A549 (cell line): ENCODE data around the gene MROH2A. TPM values are rescaled to one million over a fixed set of nuclear protein-coding genes. Genes with fewer than 3 reads are reported as not detected.

ENCODE experiments used
- ATAC-seq, 2 experiments: fragments of 200-7000 bp in 1 of 2; fragments of >200 bp in 1 of 2; cut with Nextera tagmentation in 1 of 2; cut with Tn5 transposase in 1 of 2; 3 replicates each; pipeline versions ENCODE4 v1.8.0 to v1.9.1; 2018 to 2020; ENCODE audit warnings: mild to moderate bottlenecking in 1 of 2, moderate library complexity in 1 of 2
- CTCF ChIA-PET: fragments of 300-600 bp; sonication (Branson Sonifier 250); formaldehyde crosslinking; extraction: SDS; loops from one replicate; lab custom pipeline; 2021; ENCODE audit warnings: antibody characterized with exemption, inconsistent platforms; lab: Yijun Ruan, JAX
- POLR2A ChIA-PET: fragments of 350-600 bp; formaldehyde crosslinking; extraction: SDS; loops from one replicate; lab custom pipeline; 2021; ENCODE audit warnings: antibody characterized with exemption, inconsistent platforms; lab: Yijun Ruan, JAX
- DNase-seq, 2 experiments: peaks; one replicate each; pipeline versions ENCODE4 v3.0.0 to v3.0.0-alpha.2; 2011 to 2016; ENCODE audit warnings: low read depth in 1 of 2, low spot score in 1 of 2
- FAIRE-seq: peaks from 2 replicates; lab custom pipeline; 2011; peaks lifted over from hg19 to GRCh38; lab: Jason Lieb, UNC
- H3K27ac ChIP-seq, 2 experiments: fragments of >200 bp; sonication (Bioruptor Twin); formaldehyde crosslinking; 3 replicates each; pipeline ENCODE4 v1.5.1; 2016 to 2017
- H3K4me1 ChIP-seq: fragments of >200 bp; sonication (Bioruptor Twin); formaldehyde crosslinking; 3 replicates; pipeline ENCODE4 v1.6.1; 2016
- H3K4me2 ChIP-seq: fragments of >200 bp; sonication (Bioruptor Twin); formaldehyde crosslinking; 3 replicates; pipeline ENCODE4 v1.6.1; 2016
- H3K4me3 ChIP-seq: fragments of >200 bp; sonication (Bioruptor Twin); formaldehyde crosslinking; 3 replicates; pipeline ENCODE4 v1.5.1; 2016
- H3K9me3 ChIP-seq: fragments of >200 bp; sonication (Bioruptor Twin); formaldehyde crosslinking; 3 replicates; pipeline ENCODE4 v1.6.1; 2016
- BHLHE40 ChIP-seq: IDR thresholded peaks from 2 replicates; pipeline ENCODE4 v1.6.1; 2012; ENCODE audit warnings: low read depth, low read length, inconsistent platforms
- ELK1 ChIP-seq: fragments of 150-350 bp; IDR thresholded peaks from 2 replicates; pipeline ENCODE4 v1.6.1; 2014; ENCODE audit warnings: low read depth, mild to moderate bottlenecking, low read length
- FOXS1 ChIP-seq: fragments of 250-450 bp; sonication (Bioruptor Pico); IDR thresholded peaks from 2 replicates; pipeline ENCODE4 v1.5.0; 2020; ENCODE audit warnings: mild to moderate bottlenecking, moderate library complexity
- HES2 ChIP-seq: fragments of >200 bp; sonication (Bioruptor Twin); formaldehyde crosslinking; IDR thresholded peaks from 2 replicates; pipeline ENCODE4 v1.6.1; 2016
- JUNB ChIP-seq: fragments of >200 bp; sonication (Bioruptor Twin); formaldehyde crosslinking; IDR thresholded peaks from 2 replicates; pipeline ENCODE4 v1.6.1; 2016
- MAX ChIP-seq: IDR thresholded peaks from 2 replicates; pipeline ENCODE4 v1.6.1; 2012
- NPAS2 ChIP-seq: fragments of 250-450 bp; sonication (Bioruptor Pico); IDR thresholded peaks from 2 replicates; pipeline ENCODE4 v1.8.0; 2022; ENCODE audit warnings: mild to moderate bottlenecking, moderate library complexity, borderline replicate concordance
- NR3C1 ChIP-seq: fragments of >200 bp; sonication (Bioruptor Twin); formaldehyde crosslinking; IDR thresholded peaks from 3 replicates; pipeline ENCODE4 v1.6.1; 2017
- PHF8 ChIP-seq: fragments of 200-600 bp; sonication (generic); IDR thresholded peaks from 2 replicates; pipeline ENCODE4 v1.6.1; 2016; ENCODE audit warnings: low read depth, mild to moderate bottlenecking, antibody characterized with exemption, moderate library complexity, borderline replicate concordance
- RAD21 ChIP-seq, 2 experiments: fragments of >200 bp in 1 of 2; sonication (Bioruptor Twin) in 1 of 2; formaldehyde crosslinking in 1 of 2; IDR thresholded peaks in 1 of 2; conservative IDR thresholded peaks in 1 of 2; 2 replicates in 1 of 2; 3 replicates in 1 of 2; pipeline ENCODE4 v1.6.1; 2012 to 2018; ENCODE audit warnings: inconsistent platforms in 1 of 2
- RFX5 ChIP-seq: fragments of 450-650 bp; IDR thresholded peaks from 2 replicates; pipeline ENCODE4 v1.7.1; 2014; ENCODE audit warnings: antibody characterized with exemption, mild to moderate bottlenecking, moderate library complexity
- RNF2 ChIP-seq: fragments of 200-600 bp; sonication (generic); IDR thresholded peaks from 2 replicates; pipeline ENCODE4 v1.6.1; 2016; ENCODE audit warnings: low read depth, mild to moderate bottlenecking, antibody characterized with exemption, moderate library complexity, borderline replicate concordance
- SMC3 ChIP-seq: fragments of >200 bp; sonication (Bioruptor Twin); formaldehyde crosslinking; IDR thresholded peaks from 3 replicates; pipeline ENCODE4 v1.6.1; 2018; ENCODE audit warnings: inconsistent platforms
- TFCP2L1 ChIP-seq: fragments of 250-450 bp; sonication (Bioruptor Pico); IDR thresholded peaks from 2 replicates; pipeline ENCODE4 v1.5.0; 2021; ENCODE audit warnings: mild to moderate bottlenecking
- TP53 ChIP-seq: fragments of 250-450 bp; sonication (Bioruptor Pico); IDR thresholded peaks from 2 replicates; pipeline ENCODE4 v1.5.0; 2021; ENCODE audit warnings: mild to moderate bottlenecking, moderate library complexity
- ZC3H11A ChIP-seq: fragments of 450-650 bp; IDR thresholded peaks from 2 replicates; pipeline ENCODE4 v1.6.1; 2014; ENCODE audit warnings: antibody characterized with exemption, mild to moderate bottlenecking
- WGBS: methylation state at CpG from one replicate; pipeline ENCODE4 v1.1.6; 2017; ENCODE audit errors: missing lambda C conversion rate; 5-methylcytosine and 5-hydroxymethylcytosine counted together
- polyA plus RNA-seq, 4 experiments: library from polyadenylated mRNA; depleted of rRNA in 3 of 4; stranded (reverse); fragments of >200 nt; fragmentation: RNase III in 1 of 4; extraction: RNeasy Plus Mini Kit Qiagen cat#74134 plus additional on column Dnase treatment in 1 of 4; gene quantifications; 2 replicates in 3 of 4; 3 replicates in 1 of 4; pipeline ENCODE4 v1.2.3, GENCODE V29; 2011 to 2017
- TF ChIP-seq, protein P1 (sequence below): IDR thresholded peaks from 2 replicates; pipeline ENCODE4 v1.6.1; 2012; ENCODE audit warnings: low read depth, borderline replicate concordance
- TF ChIP-seq, protein P2 (sequence below): fragments of 200-600 bp; sonication (generic); IDR thresholded peaks from 2 replicates; pipeline ENCODE4 v1.6.1; 2016; ENCODE audit warnings: antibody characterized with exemption, mild to moderate bottlenecking, moderate library complexity

Gene MROH2A
- polyA plus RNA-seq, 2 of the 4 experiments (the other 2 are of a cell fraction) = 0.10 to 0.63 TPM

- Histone ChIP-seq H3K4me2 (no peak overlapping the region), H3K9me3 (no peaks in the 10 kb centered on the region), H3K27ac (peak overlapping the region in 1 of 2 experiments; percentile 47; a peak in 2 of 6 replicates), H3K4me3 (no peak overlapping the region), H3K4me1 (peaks cover 3% of the 10 kb centered on the region; the same call in 2 of the 3 replicates)
- ChIA-PET CTCF (interaction anchor here (0.8 kb wide), 1 partner anchor 99 kb away, joined by 4 read pairs; no protein-coding TSS in a partner anchor), POLR2A (no interaction called here)
- DNase-seq = no peak
- no peak for ATAC-seq
- FAIRE-seq = no peak
- TF ChIP-seq RFX5 = no peak
- TF ChIP-seq, protein P1, sequence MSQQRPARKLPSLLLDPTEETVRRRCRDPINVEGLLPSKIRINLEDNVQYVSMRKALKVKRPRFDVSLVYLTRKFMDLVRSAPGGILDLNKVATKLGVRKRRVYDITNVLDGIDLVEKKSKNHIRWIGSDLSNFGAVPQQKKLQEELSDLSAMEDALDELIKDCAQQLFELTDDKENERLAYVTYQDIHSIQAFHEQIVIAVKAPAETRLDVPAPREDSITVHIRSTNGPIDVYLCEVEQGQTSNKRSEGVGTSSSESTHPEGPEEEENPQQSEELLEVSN = no peak
- TF ChIP-seq SMC3 = no peak
- TF ChIP-seq ELK1 = no peak
- 82% methylated on average over 6 of the region's 6 CpGs for WGBS
Observed at GRCh38 chr2:233810385-233810784, 32.3 kb downstream of the MROH2A start.

DNA sequence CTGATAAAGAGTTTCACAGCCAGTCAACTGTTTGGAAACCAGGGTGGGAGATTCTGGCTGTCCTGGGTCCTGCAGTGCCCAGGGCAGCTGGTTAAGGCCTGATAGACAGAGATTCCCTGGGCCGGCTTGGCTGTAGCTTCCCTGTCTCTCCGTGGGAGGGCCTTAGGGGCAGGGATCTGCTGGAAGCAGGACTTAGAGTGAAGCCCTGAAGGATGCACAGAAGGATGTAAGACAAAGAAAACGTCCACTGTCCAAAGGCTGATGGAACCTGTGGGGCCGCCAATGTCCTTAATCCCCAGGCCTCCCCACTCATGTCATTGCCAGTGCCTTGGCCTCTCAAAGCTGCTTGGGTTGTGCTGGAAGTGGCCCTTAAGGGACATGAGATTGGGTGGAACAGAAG, 33.0 kb downstream of the MROH2A start:
- CTCF ChIA-PET = interaction anchor here (0.7 to 0.8 kb wide), 2 partner anchors 100 to 980 kb away, joined by 3 to 4 read pairs; no protein-coding TSS in a partner anchor
- POLR2A ChIA-PET = no interaction called here
- TF ChIP-seq FOXS1 (CRISPR knock-in tag) (no peak), NPAS2 (CRISPR knock-in tag) (no peak), JUNB (no peak)
- no peak for FAIRE-seq
- no peak for DNase-seq
- Histone ChIP-seq H3K27ac (peak overlapping the region in 1 of 2 experiments; percentile 47; a peak in 3 of 6 replicates), H3K4me2 (no peak overlapping the region), H3K4me3 (no peak overlapping the region), H3K4me1 (peaks cover 5% of the 10 kb centered on the region), H3K9me3 (no peaks in the 10 kb centered on the region)
- WGBS = 78% methylated on average over 4 of the region's 4 CpGs
- ATAC-seq = no peak

DNA sequence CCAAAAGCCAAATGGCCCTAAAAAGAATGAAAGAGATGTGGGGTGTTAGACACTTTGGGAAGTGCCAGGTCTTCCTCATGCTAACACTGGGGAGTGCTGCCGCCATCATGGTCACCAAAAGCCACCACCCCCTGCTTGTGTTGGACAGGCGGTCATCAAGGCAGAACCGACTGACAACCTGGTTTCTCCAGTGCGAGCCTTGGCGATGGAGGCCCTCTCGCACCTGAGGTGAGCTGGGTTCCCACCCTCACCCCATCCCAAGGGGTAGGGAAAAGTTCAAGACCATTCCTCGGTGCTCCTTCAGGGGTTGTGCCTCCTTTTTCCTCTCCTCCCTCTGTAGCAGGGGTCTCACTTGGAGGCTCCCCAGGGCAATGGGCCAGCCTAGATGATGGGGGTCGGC, 33.6 kb downstream of the MROH2A start:
- peak overlapping the region in 1 of 2 experiments; percentile 47; a peak in 2 of 6 replicates for H3K27ac ChIP-seq
- DNase-seq = no peak
- POLR2A ChIA-PET = no interaction called here
- H3K4me1 ChIP-seq = peaks cover 11% of the 10 kb centered on the region
- CTCF ChIA-PET = no interaction called here
- no peak overlapping the region for H3K4me3 ChIP-seq
- TF ChIP-seq RNF2 (no peak), TFCP2L1 (no peak), PHF8 (no peak), NR3C1 (no peak), MAX (no peak), BHLHE40 (no peak), ZC3H11A (no peak), RAD21 (conservative IDR thresholded peaks at IDR 0.05 in 1 of 2, IDR thresholded peaks at IDR 0.05 in 1 of 2) (no peak), TP53 (no peak), HES2 (no peak)
- TF ChIP-seq, protein P2, sequence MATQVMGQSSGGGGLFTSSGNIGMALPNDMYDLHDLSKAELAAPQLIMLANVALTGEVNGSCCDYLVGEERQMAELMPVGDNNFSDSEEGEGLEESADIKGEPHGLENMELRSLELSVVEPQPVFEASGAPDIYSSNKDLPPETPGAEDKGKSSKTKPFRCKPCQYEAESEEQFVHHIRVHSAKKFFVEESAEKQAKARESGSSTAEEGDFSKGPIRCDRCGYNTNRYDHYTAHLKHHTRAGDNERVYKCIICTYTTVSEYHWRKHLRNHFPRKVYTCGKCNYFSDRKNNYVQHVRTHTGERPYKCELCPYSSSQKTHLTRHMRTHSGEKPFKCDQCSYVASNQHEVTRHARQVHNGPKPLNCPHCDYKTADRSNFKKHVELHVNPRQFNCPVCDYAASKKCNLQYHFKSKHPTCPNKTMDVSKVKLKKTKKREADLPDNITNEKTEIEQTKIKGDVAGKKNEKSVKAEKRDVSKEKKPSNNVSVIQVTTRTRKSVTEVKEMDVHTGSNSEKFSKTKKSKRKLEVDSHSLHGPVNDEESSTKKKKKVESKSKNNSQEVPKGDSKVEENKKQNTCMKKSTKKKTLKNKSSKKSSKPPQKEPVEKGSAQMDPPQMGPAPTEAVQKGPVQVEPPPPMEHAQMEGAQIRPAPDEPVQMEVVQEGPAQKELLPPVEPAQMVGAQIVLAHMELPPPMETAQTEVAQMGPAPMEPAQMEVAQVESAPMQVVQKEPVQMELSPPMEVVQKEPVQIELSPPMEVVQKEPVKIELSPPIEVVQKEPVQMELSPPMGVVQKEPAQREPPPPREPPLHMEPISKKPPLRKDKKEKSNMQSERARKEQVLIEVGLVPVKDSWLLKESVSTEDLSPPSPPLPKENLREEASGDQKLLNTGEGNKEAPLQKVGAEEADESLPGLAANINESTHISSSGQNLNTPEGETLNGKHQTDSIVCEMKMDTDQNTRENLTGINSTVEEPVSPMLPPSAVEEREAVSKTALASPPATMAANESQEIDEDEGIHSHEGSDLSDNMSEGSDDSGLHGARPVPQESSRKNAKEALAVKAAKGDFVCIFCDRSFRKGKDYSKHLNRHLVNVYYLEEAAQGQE = no peak
- TF ChIP-seq, all 56 proteins: peak for 0
- Histone ChIP-seq H3K9me3 (no peaks in the 10 kb centered on the region), H3K4me2 (no peak overlapping the region)
- ATAC-seq (no peak), FAIRE-seq (no peak)
- 88% methylated on average over 8 of the region's 8 CpGs for WGBS
